ENCODE measurements around the gene SPATA2. TPM values are rescaled to one million over a fixed set of nuclear protein-coding genes. Genes with fewer than 3 reads are reported as not detected.

SPATA2 gene
- total and polyA plus RNA-seq, 2 experiments from 2014 or later = 5.3 to 9.3 TPM

- Histone ChIP-seq H3K9me2 (ENCODE audit: insufficient read depth) (no peaks in the 10 kb centered on the region), H4K20me1 (replicated peaks; ENCODE audit: insufficient read depth) (no peaks in the 10 kb centered on the region), H3F3A (replicated peaks; ENCODE audit: low read depth) (no peaks in the 10 kb centered on the region), H3K4me2 (no peak overlapping the region), H3K4me1 (ENCODE audit: insufficient read depth) (no peaks in the 10 kb centered on the region), H3K36me3 (ENCODE audit: insufficient read depth) (no peaks in the 10 kb centered on the region), H3K79me2 (replicated peaks; ENCODE audit: insufficient read depth) (no peaks in the 10 kb centered on the region), H3K27ac (ENCODE audit: low read depth) (no peak overlapping the region), H2AFZ (no peak overlapping the region), H3K27me3 (ENCODE audit: insufficient read depth) (no peaks in the 10 kb centered on the region), H3K4me3 (no peak overlapping the region)
- no peak overlapping the region for H3K4me3 Mint-ChIP-seq
- H3K27ac Mint-ChIP-seq = no peak overlapping the region
- DNase-seq (ENCODE audit: low spot score) (no peak), ATAC-seq (no peak)
- TF ChIP-seq ETS1 (IDR thresholded peaks at IDR 0.05) = no peak
- H3K4me1 Mint-ChIP-seq = peaks cover 14% of the 10 kb centered on the region
- H3K9me3 Mint-ChIP-seq = no peaks in the 10 kb centered on the region
- H3K27me3 Mint-ChIP-seq (ENCODE audit: insufficient read depth, low read depth, poor library complexity) = peaks cover 8% of the 10 kb centered on the region
- peaks cover 4% of the 10 kb centered on the region; the same call in 2 of the 3 replicates for H3K36me3 Mint-ChIP-seq (ENCODE audit: low read depth)
Measured at GRCh38 chr20:49883246-49883802, 32.0 kb downstream of the SPATA2 start.

GRCh38 chr20:49882171-49882970 is 33.0 kb downstream of the SPATA2 start:
- no peaks in the 10 kb centered on the region for H3K4me1 ChIP-seq (ENCODE audit: insufficient read depth)
- H3K4me3 ChIP-seq = no peak overlapping the region
- H3K27me3 ChIP-seq (ENCODE audit: insufficient read depth) = no peaks in the 10 kb centered on the region
- Mint-ChIP-seq H3K4me1 (peaks cover 8% of the 10 kb centered on the region), H3K27me3 (ENCODE audit: insufficient read depth, low read depth, poor library complexity) (peaks cover 8% of the 10 kb centered on the region), H3K27ac (no peak overlapping the region; the same call in 1 of the 2 replicates), H3K9me3 (no peaks in the 10 kb centered on the region), H3K4me3 (no peak overlapping the region), H3K36me3 (ENCODE audit: low read depth) (peaks cover 3% of the 10 kb centered on the region; the same call in 2 of the 3 replicates)
- no peak for TF ChIP-seq CREB1 (CRISPR knock-in tag; IDR thresholded peaks at IDR 0.05; ENCODE audit: low read depth)
- no peak for TF ChIP-seq ZNF114 (CRISPR knock-in tag; IDR thresholded peaks at IDR 0.05)
- no peak for TF ChIP-seq JUNB (IDR thresholded peaks at IDR 0.05; ENCODE audit: unreplicated experiment)
- no peak for TF ChIP-seq REST (IDR thresholded peaks at IDR 0.05; ENCODE audit: unreplicated experiment)
- no peaks in the 10 kb centered on the region for H3K9me2 ChIP-seq (ENCODE audit: insufficient read depth)
- H3K36me3 ChIP-seq (ENCODE audit: insufficient read depth) = no peaks in the 10 kb centered on the region
- no peaks in the 10 kb centered on the region for H3K79me2 ChIP-seq (replicated peaks; ENCODE audit: insufficient read depth)
- H2AFZ ChIP-seq = no peak overlapping the region
- no peak overlapping the region for H3K4me2 ChIP-seq
- ATAC-seq (no peak), DNase-seq (ENCODE audit: low spot score) (no peak)
- H3K27ac ChIP-seq (ENCODE audit: low read depth) = no peak overlapping the region
- H4K20me1 ChIP-seq (replicated peaks; ENCODE audit: insufficient read depth) = no peaks in the 10 kb centered on the region
- no peaks in the 10 kb centered on the region for H3F3A ChIP-seq (replicated peaks; ENCODE audit: low read depth)
